PFSK-1 (cell line): ENCODE data around the gene AKIRIN2.

Experiments
- FOXP2 ChIP-seq: optimal IDR thresholded peaks from 2 replicates; pipeline ENCODE3; 2011; ENCODE audit warnings: borderline replicate concordance, control low read depth, inconsistent platforms; ENCODE audit not compliant: insufficient read depth; ENCODE audit errors: extremely low read length, extremely low read depth
- POLR2AphosphoS5 ChIP-seq: IDR thresholded peaks from 2 replicates; pipeline ENCODE4 v1.6.1; 2012; ENCODE audit warnings: low read depth, mild to moderate bottlenecking, control low read depth, low read length, moderate library complexity
- SIN3A ChIP-seq: IDR thresholded peaks from 2 replicates; pipeline ENCODE4 v1.6.1; 2012; ENCODE audit warnings: mild to moderate bottlenecking, low read length, moderate library complexity, borderline replicate concordance; ENCODE audit not compliant: insufficient read depth
- TAF1 ChIP-seq: IDR thresholded peaks from 2 replicates; pipeline ENCODE4 v1.6.1; 2012; ENCODE audit warnings: low read length, control low read depth, borderline replicate concordance; ENCODE audit not compliant: insufficient read depth
- TF ChIP-seq, protein P1 (sequence below), 2 experiments: IDR thresholded peaks; 2 replicates each; pipeline versions ENCODE4 v1.6.1 to v1.8.0; 2011 to 2012; ENCODE audit warnings: low read depth in 2 of 2, low read length in 2 of 2, control low read depth in 1 of 2, inconsistent platforms in 1 of 2, mild to moderate bottlenecking in 1 of 2, moderate library complexity in 1 of 2; ENCODE audit not compliant: insufficient read depth in 1 of 2

Gene AKIRIN2

DNA sequence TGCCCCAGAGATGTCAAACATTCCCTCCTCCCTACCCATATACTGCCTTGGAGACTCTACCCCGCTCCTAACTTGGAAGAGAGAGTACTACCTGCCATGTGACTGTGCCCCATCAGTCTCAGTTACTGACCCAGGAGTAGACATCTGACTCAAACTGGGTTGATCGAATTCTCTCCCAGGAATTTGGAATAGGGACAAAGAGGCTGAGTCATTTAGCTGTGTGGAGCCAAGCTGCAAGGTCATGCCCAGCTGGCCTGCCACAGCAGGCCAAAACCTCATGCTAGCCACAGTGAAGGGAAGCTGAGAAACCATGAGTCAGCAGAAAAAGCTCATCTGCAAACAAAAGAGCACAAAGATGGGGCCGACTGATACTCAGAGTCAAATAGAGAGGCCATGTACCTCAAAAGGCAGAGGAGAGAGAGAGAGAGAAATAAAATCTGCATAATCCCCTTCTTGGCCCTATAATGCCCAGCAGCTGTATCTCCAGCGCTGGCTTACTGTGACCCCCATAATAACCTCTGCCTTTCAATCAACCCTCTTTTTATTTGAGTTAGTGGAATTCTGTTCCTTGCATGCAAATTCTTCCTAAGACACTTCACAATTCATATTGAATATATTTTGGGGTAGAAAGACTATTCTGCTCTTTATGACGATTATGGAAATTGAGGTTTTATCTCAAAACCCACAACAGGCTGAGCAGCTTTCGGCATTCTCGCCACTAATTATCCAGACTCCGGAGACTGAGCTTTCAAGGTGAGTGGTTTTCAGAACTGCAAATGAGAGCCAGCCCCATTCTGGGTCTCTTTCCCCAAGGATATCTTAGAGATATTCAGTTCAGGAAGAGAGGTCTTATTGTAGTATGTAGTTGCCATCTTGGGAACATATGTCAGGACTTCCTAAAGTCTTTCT lies 21.4 kb upstream of the AKIRIN2 start:
- TF ChIP-seq FOXP2 (no peak), SIN3A (no peak), POLR2AphosphoS5 (no peak), TAF1 (no peak)
- TF ChIP-seq, protein P1, sequence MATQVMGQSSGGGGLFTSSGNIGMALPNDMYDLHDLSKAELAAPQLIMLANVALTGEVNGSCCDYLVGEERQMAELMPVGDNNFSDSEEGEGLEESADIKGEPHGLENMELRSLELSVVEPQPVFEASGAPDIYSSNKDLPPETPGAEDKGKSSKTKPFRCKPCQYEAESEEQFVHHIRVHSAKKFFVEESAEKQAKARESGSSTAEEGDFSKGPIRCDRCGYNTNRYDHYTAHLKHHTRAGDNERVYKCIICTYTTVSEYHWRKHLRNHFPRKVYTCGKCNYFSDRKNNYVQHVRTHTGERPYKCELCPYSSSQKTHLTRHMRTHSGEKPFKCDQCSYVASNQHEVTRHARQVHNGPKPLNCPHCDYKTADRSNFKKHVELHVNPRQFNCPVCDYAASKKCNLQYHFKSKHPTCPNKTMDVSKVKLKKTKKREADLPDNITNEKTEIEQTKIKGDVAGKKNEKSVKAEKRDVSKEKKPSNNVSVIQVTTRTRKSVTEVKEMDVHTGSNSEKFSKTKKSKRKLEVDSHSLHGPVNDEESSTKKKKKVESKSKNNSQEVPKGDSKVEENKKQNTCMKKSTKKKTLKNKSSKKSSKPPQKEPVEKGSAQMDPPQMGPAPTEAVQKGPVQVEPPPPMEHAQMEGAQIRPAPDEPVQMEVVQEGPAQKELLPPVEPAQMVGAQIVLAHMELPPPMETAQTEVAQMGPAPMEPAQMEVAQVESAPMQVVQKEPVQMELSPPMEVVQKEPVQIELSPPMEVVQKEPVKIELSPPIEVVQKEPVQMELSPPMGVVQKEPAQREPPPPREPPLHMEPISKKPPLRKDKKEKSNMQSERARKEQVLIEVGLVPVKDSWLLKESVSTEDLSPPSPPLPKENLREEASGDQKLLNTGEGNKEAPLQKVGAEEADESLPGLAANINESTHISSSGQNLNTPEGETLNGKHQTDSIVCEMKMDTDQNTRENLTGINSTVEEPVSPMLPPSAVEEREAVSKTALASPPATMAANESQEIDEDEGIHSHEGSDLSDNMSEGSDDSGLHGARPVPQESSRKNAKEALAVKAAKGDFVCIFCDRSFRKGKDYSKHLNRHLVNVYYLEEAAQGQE (IDR thresholded peaks at IDR 0.05; ENCODE audit: insufficient read depth in 1 of 2, low read depth in 2 of 2, low read length in 2 of 2) = no peak

DNA sequence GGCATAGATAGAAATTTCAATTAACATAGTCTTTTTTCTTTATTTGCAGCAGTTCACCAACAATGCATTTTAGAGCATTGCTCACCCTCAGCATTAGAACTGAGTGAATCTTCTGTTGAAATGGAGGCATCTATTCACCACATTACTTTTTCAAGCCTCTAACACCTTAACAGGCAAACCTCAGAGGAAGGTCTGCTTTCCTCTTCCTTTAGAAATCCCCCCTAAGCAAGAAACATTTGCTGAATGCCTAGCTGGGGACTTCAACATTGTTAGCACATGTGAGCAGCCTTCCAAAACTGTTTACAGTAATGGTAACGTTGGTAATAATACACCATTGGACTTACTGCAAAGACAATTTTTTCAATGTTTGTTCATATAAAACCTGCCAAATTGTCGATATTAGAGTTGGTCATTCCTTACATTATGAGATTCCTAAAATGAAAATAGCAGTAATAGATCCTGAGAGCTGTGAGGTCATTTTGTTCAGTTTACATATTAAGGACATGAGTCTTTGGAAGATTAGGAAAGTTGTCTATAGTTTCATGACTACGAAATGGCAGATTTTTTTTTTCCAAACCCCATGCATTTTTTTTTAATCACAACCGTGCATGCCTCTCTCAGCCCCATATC lies 20.6 kb upstream of the AKIRIN2 start:
- TF ChIP-seq, protein P1 (IDR thresholded peaks at IDR 0.05; ENCODE audit: insufficient read depth in 1 of 2, low read depth in 2 of 2, low read length in 2 of 2) = no peak
- TF ChIP-seq SIN3A = no peak
- no peak for TF ChIP-seq TAF1
- no peak for TF ChIP-seq POLR2AphosphoS5
- TF ChIP-seq FOXP2 = no peak

DNA sequence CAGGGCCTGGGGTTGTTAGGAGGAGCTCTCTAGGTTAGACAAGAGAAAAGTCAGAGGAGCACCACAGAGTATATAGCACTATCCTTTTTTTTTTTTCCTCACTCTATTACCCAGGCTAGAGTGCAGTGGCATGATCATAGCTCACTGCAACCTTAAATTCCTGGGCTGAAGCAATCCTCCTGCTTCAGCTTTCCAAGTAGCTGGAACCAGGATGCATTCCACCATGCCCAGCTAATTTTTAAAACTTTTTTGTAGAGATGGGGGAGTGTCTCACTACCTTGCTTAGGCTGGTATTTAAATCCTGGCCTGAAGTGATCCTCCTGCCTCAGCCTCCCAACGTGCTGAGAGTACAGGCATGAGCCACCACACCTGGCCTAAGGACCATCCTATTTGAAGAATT lies 19.3 kb upstream of the AKIRIN2 start:
- TF ChIP-seq POLR2AphosphoS5 = no peak
- TF ChIP-seq, protein P1 (IDR thresholded peaks at IDR 0.05; ENCODE audit: insufficient read depth in 1 of 2, low read depth in 2 of 2, low read length in 2 of 2) = no peak
- TF ChIP-seq TAF1 = no peak
- TF ChIP-seq SIN3A = no peak
- TF ChIP-seq FOXP2 = no peak

DNA sequence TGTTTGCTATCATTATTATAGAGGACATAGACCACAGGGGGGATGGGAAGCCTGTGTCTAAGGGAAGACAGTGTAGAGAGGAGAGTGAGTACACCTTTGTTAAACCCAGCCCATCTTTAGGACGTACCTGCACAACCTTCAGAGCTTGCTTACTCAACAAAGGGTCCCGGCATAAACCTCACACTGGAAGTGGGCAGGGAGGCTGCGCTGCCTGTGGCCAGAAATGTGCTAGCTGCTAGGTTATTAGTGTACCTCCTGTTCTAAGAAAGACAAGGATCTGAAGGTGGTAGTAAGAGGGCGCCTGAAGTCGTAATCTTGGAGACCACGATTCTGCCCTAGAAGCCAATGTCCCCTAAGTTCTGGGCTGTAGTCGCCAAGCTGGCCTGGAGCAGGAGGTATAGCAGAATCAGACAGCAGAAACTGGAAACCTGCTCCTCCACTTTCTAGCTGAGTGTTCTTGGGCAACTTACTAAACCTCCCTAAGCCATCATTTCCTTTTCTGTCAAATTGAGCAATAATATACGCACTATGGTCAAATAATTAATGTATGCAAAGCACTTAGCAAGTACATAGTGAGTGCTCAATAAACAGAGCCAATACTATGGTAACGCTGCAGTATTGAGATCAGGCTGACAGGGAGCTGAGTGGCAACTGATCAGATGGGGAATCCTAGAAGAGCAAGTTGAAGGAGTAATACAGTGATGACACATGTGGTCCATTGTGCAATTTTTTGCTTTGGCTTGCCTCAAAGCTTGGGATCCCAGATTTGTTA lies 16.8 kb upstream of the AKIRIN2 start:
- TF ChIP-seq POLR2AphosphoS5 = no peak

DNA sequence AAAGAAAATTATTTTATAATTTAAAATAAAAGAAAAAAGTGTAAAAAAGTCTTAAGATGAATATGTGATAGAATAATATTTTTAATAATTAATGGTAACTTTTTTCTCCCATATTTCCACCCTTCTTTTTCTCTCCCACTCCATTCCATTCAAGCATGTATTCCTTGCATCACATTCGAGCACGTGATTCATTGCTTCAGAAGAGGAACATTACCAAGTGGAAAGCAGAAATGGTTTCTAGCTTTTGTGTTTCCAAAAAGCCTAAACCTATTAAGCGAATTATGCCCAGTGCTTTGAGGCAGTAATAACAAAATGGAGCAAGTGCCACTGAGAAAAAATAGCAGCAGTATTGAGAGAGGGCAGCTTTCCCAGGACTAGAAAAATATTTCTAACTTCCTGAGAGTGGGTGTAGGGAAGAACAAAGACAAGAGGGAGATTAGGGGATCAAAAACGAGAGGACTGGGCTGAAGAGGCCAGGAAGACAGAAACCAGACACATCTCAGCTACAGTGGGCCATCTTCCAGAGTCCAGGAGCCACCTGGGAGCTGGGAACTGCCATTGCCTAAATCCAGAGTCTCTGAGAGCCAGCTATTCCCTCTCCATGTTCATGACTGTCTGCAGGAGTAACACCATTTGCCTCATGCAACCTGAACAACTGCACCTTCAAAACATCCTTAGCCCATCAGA lies 15.0 kb upstream of the AKIRIN2 start:
- TF ChIP-seq SIN3A (no peak), TAF1 (no peak), FOXP2 (no peak), POLR2AphosphoS5 (no peak)
- TF ChIP-seq, protein P1 (IDR thresholded peaks at IDR 0.05; ENCODE audit: insufficient read depth in 1 of 2, low read depth in 2 of 2, low read length in 2 of 2) = no peak
